ENCODE measurements around the gene CCS.
"Not testable (repeated sequence)": the region's sequence is repeated elsewhere in the genome, so short reads cannot be mapped to it uniquely, and the experiment has no call there.

CCS gene, protein sequence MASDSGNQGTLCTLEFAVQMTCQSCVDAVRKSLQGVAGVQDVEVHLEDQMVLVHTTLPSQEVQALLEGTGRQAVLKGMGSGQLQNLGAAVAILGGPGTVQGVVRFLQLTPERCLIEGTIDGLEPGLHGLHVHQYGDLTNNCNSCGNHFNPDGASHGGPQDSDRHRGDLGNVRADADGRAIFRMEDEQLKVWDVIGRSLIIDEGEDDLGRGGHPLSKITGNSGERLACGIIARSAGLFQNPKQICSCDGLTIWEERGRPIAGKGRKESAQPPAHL

DNA sequence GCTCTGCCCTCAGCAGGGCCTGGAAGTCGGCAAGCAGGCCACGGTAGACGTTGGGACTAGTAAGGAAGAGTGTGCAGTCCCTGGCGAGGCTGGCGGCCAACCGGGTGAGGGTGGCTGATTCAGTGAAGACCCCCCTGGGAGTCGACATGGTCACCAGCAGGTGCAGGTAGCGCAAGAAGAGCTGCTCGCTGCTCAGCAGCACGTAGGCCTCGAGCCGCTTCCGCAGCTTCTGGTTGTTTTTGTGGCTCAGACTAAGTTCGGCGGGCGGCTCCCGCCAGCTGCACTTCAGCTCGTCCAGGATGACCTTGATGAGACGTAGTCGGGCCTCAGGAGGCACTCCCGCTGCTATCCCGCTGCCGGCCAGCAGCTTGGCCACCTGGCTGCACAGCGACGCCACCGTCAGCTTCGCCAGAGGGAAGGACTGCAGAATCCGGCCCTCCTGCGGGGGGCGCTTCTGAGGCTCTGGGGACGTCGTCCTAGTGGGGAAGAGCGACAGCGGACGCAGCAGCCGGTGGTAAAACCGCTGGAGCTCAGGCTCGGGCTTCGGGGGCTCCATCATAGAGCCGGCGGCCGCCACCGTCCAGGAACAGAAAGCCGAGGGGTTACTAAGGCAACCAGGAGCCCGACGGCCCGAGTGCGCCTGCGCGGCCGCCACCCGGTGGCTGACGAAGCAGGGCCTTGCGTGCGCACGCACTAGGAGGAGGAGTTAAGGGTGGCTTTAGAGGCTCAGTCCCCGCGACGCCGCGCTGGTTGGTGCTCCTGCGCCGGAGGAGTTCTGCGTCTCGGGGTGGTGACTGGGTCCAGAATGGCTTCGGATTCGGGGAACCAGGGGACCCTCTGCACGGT, at the start of gene CCS, which contains the start of gene CCDC87:
Gene CCS (plus strand): TSS at position 729 of the 846 bp plus-strand sequence. CDS start 77 bp downstream, at position 806.
Gene CCDC87 (minus strand): TSS at position 607 of the 846 bp plus-strand sequence. CDS start 48 bp downstream, at position 559.
- peak; percentile 99 for DNase-seq

DNA sequence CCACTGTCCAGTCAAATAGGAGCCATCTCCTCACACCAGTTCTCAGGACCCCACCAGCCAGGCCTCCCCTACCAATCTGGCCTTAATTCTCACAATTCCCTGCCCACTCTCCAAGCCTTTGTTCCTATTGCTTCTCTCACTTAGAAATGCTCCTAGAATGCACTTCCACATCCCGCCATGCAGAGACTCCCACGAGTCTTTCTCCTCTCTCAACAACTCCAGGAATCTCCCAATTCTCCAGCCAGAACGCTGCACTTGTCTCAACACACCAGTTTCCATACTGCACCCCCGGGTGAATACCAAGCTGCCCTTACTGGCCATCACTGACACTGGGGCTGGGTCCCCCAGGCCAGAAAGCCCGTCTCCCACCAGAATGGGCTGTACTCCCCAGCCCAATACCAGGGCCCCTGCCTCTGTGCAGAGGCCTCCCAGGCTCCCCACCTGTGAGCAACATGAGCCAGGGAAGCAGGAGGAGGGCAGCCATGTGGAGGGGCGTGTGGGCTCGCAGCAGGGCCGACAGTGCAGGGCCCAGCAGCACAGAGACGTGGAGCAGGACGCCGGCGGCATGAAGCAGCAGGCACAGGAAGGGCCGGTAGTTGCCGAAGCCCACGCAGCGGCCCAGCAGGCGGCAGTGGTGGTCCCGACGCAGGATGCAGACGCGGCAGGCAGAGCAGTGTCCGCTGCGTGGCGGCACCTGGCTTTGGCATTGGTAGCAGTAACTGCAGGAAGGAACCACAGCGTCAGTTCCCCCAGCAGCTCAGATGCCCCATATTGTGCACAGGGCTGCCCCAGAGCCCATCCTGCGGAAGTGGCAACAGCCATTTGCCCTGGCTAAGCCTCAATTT, 49.5 kb upstream of the CCS start:
- peak; percentile 73 for DNase-seq

DNA sequence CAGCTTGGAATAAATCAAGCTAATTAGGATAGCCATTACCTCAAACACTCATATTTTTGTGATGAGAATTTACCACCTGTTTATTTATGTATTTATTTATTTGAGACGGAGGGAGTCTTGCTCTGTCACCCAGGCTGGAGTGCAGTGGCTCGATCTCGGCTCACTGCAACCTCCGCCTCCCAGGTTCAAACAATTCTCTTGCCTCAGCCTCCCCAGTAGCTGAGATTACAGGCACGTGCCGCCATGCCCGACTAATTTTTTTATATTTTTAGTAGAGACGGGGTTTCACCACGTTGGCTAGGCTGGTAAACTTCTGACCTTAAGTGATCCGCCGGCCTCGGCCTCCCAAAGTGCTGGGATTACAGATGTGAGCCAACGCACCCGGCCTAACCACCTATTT, 48.0 kb upstream of the CCS start:
- not testable (repeated sequence) for DNase-seq

DNA sequence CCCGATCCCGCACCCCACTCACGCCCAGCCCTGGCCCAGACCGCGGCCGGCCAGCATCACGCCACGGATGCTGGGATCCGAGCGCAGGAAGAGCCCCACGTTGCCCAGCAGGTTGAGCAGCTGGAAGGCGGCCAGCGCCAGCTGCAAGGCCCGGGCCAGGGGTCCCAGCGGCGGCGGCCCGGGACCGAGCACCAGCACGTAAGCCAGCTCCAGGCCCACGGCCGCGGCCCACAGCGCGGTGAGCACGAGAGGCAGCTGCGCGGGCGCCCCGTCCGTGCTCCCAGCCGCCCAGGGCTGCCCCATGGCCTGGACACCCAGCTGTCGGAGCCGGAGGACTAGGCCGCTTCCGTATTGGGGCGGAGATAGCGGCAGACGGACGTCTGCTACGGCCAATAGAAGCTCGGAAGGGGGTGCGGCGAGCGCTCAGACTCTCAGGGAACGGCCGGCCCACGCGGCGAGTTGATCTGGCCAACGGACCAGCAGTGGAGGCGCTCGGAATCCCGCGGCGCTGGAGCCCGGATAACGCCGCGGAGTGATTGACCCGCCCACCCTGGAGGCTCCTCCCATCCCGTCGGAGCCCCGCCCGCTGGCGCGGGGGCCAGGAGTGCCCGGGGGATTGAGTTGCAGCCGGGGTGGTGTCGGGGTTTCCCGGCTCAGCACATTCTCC, 47.2 kb upstream of the CCS start, which contains the start of gene ZDHHC24:
Gene ZDHHC24 (minus strand): TSS at position 348 of the 667 bp plus-strand sequence. CDS start 45 bp downstream, at position 303.
- peak; percentile 95 for DNase-seq

DNA sequence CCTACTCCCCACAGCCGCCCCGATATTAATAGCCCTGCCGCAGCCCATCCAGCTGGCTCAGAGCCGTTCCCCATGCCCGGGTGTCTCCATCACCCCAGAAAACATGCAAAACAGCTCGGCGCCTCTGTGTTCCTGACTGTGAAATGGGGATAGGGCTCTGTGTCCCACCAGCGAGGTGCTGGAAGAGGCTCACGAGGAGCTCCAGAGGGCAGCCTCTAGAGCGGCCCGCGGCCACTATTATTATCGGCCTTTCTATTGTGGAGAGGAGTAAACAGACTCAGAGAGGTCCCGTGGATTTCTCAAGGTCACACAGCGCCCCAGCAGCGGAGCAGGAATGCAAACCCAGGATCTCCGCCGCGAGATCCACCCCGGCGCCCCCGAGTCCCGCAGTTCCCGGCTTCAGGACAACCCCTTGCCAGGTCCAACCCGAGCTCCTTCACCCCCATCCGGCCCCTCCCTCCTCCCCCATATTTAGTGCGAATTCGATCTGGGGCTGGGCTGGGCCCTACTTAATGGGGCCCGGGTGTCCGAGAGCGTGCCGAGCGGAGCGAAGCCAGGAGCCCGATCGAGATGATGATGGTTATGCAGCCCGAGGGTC, 46.5 kb upstream of the CCS start, which contains the start of gene ACTN3:
Gene ACTN3 (plus strand): TSS at position 536 of the 598 bp plus-strand sequence. CDS start 35 bp downstream, at position 571.
- DNase-seq: no peak

DNA sequence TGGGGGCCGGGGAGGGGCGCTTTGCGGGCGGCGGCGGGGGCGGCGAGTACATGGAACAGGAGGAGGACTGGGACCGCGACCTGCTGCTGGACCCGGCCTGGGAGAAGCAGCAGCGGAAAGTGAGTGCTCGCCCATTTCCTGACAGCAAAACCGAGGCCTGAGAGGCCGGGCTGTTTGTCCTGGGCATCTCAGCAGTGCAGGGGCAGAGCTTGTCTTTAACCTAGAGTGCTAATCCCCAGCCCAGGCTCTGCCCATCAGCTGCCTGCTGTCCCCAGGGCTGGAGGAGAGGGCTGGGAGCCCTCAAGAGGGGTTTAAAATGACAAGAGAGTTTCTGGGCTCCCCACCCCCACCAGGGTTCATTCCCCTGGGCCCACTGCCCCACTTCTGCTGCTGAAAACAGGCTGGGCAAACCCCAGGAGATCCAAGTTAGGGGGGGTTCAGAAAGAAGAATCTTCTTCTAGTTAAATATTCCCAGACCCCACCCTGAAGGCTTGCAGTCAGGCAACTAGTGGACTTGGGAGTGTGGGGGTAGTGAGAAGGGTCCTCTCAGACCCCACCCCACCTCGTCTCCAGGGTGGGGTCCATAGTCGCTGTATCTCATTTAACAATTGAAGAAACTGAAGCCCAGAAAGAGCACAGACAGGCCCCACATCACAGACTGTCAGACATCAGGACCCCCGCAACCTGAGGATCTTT, 45.9 kb upstream of the CCS start:
- DNase-seq: no peak

DNA sequence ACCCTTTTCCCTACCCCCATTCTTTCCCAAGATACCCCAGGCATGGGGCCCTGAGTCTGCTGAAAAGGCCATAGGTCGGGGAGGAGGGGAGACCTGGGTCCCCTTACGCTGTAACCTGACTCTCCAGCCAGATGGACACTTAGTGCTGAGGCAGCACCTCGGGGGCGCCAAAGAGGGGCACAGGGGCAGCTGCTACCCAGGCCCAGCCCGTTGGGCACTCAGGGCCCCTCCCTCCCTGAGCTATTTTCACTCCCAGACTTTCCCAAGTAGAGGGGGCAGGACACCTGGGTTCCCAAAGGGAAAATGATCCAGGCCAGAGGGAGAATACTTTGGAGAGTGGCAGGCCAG, 45.3 kb upstream of the CCS start:
- DNase-seq: no peak

DNA sequence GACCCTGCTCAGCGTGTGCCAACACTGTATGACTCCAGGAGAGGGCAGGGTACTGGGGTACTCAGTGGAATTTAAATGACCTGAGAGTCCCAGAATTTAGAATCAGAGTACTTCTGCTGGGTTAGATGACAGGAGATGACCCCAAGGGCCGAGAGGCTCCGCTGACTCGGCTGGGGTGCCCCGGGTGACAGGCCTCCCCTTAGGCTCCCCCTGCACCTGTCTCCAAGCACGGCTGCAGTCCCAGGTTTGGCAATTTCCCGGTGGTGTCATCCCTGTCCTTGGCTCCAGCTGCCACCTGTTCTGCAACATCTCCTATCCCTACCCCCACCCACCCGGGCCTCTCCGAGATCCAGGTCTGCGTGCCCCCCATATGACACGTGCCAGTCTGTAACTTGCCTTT, 44.9 kb upstream of the CCS start:
- DNase-seq: no peak

DNA sequence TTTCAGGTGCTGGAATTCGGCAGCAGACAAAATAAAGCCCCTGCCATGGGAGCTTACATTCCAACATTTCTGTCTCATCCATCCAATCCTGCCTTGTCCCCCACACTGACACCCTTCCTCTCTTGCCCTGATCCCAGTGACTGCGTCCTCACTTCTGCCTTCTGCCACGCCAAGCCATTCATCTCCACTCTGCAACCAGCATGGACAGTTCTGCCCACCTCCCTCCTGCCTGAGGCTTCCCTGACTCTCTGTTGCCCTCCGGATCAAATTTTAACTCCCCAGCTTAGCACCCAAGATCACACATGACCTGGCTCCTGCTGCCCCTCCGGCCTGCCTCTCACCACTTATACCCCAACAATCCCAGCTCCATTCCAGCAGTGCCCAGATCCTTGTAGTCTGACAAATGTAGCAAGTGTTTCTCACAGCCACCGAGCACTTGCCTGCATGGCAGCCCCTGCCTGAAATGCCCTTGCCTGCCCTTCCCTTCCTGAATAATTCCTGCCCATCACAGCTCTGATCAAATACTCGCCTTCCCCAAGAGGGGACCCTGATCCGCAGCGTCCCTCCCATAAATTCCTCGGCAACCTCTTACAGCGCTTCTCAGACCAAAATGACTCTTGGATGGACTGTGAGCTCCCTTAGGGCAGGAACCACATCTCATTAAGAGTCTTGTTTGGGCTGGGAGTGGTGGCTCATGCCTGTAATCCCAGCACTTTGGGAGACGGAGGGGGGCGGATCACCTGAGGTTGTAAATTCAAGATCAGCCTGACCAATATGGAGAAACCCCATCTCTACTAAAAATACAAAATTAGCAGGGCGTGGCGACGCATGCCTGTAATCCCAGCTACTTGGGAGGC, 44.0 kb upstream of the CCS start:
- DNase-seq: no peak

DNA sequence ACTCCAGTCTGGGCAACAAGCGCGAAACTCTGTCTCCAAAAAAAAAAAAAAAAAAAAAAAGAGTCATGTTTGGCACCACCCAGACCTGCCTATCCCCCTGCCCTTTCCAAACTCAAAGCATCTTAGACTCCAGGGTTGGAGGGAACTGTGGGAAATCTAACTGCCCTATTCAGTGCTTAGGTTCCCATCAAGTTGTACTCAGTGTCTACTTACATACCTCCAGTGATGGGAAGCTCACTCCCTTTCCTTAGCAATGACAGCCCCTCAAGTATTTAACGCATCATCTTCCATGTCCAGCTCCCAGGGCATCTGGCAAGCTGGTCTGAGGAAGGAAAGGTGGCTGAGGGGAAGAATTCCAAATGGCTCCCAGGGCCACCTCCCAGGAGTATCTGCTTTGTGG, 43.3 kb upstream of the CCS start:
- DNase-seq: no peak

DNA sequence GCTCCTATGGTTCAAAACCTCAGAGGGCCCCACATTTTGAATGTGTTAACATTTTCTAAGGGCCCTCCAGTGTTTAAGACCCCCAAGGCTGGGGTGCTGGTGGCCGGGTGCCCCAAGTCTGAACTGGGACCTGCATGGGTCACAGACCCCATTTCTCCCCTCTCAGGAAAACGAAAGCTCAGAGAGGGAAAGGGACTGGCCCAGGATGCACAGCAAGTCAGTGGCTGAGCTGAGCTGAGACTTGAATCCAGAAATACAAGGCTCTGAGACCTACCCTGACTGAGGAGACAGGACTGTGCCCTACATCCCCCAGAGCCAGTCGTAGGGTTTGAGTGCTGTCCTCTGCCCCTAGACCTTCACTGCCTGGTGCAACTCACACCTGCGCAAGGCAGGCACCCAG, 42.1 kb upstream of the CCS start:
- DNase-seq: no peak

DNA sequence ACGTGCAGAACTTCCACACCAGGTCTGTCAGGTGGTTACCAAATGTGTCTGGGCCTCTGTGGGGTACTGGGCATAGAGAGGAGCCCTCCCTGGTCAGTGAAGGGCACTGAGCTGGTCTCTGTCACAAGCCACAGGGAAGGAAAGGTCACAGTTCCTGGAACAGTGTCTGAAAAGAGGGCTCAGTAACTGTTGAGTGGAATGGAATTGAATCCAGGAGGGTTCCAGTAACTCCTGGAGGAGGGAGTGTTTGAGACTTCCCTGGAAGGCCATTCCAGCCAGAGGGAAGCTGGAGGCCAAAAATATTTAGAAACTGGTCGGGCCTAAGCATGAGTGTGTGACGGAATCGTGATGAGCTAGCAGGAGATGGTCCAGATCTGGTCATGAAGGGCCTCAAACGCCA, 38.4 kb upstream of the CCS start:
- DNase-seq: no peak

DNA sequence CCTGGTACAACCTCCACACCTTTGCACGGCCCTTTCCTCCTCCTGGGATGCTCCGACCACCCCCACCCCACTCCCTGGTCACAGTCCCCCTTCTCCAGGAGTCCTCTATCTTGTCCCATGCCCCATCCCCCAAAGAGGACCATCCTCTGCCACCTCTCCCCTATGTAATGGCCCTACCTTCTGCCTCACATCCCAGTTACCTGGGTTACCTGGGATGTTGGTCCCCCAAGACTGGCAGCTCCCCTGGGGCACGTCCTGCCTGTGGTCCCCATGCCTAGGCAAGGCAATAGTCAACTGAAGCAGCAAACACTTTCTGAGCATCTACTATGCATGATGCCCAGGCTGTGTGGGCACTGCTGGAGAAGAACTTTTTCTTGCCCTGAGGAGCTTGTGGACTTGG, 37.6 kb upstream of the CCS start:
- DNase-seq: no peak

DNA sequence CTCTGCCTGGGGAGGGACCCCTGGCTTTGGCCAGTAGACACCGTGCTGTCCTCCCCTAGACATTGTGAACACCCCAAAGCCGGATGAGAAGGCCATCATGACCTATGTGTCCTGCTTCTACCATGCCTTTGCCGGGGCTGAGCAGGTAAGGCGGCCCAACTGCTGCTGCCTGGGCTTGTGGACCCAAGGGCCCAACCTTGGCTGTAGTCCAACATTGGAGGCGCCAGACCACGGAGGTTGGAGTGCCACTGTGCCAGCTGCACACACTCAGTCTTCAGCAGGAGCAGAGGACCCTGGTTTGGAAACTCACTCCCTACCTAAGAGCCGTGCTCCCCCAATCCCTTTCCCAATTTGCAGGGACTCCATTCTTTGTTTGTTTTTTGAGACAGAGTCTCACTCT, 36.9 kb upstream of the CCS start:
- DNase-seq: no peak

DNA sequence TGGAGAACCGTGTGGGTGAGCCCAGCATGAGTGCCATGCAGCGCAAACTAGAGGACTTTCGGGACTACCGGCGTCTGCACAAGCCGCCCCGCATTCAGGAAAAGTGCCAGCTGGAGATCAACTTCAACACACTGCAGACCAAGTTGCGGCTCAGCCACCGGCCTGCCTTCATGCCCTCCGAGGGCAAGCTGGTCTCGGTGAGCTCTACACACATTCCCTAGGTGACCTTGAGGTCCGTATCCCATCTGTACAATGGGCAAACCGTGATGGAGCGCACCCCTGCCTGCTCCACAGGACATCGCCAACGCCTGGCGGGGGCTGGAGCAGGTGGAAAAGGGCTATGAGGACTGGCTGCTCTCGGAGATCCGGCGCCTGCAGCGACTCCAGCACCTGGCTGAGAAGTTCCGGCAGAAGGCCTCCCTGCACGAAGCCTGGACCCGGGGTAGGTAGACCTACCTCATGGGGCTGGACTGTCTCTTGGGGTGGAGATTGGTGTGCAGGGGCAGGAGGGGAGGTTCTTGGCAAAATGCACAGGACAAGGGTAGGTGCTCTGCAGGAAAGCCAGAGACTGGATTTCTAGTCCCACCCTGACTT, 35.2 kb upstream of the CCS start:
- DNase-seq: no peak

DNA sequence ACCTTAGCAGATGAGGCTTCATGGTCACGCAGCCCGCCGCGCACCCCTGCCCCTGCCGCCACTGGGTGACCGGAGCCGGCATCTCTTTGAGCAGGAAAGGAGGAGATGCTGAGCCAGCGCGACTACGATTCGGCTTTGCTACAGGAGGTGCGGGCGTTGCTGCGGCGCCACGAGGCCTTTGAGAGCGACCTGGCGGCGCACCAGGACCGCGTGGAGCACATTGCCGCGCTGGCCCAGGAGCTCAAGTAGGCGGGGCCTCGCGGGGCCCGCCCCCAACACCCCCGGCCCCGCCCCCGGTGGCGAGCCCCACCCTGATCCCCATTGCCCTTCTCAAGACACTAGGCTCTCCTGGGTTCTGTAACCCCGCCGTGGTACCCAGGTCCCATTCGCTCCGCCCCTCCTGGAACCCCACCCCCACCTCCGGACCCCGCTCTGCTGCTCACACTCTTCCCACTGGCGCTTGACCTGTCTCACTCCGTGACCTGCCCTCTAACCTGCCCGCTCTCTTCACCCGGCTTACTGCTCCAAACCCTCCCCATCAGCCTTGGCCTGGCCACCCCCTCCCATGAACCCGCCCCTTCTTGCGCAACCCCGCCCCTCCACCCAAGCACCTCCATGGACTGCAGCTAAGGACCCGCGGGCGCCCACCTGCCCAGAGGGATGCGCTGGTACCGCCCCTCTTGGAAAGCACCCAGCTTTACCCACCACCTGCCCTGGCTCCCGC, 33.7 kb upstream of the CCS start:
- peak; percentile 50 for DNase-seq

DNA sequence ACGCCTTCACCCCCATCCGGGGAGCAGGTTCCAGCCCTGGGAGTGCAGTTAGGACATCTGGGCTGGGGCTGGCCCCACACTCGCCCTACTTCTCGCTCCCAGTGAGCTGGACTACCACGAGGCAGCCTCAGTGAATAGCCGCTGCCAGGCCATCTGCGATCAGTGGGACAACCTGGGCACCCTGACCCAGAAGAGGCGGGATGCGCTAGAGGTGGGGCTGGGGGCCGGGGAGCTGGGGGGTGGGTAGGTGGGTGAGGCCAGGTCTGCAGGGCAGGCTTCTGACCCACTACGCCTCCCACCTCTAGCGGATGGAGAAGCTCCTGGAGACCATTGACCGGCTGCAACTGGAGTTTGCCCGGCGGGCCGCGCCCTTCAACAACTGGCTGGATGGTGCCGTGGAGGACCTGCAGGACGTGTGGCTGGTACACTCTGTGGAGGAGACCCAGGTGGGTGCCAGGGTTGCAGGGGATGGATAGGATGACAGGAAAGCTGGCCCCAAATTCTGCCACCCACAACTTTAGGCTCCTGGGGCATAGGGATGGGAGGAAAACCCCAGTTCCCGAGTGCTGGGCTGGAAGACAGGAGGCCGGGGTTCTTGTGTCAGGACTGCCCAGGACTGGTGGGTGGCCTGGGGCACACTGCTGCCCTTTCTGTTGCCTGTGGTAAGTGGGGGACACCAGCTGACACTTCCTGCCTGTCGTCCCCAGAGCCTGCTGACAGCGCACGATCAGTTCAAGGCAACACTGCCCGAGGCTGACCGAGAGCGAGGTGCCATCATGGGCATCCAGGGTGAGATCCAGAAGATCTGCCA, 32.9 kb upstream of the CCS start:
- DNase-seq: no peak

Measured in stimulated activated CD8-positive, alpha-beta memory T cell treated with anti-CD3 and anti-CD28 coated beads, Interleukin-4, amount 100 ng/mL, for 48 hours (primary cell).